ENCODE data around the gene STK31.
"Not testable (repeated sequence)": the region's sequence is repeated elsewhere in the genome, so short reads cannot be mapped to it uniquely, and the experiment has no call there.

The STK31 gene

DNA sequence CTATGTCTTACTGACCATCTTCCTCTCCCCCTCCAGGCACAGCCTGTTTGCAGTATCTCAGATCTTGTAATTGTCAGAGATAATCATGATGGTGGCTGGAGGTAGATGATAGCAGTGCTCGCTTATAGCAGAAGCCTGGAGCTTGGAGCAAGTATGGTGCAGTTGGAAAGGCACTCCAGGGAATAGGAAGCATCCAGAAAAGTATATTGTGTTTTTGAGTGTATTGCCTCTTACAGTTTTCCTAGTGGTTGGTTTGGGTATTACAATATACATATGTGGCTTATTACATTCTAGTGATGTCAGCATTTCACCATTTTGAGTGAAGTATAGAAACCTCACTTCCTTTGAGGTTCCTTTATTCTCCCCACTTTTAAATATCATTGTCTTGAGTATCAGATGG is 101.5 kb downstream of the STK31 start:
- no peak for DNase-seq

- DNase-seq, result not testable (repeated sequence)
Observed at GRCh38 chr7:23828125-23828524, 118.1 kb downstream of the STK31 start.

DNA sequence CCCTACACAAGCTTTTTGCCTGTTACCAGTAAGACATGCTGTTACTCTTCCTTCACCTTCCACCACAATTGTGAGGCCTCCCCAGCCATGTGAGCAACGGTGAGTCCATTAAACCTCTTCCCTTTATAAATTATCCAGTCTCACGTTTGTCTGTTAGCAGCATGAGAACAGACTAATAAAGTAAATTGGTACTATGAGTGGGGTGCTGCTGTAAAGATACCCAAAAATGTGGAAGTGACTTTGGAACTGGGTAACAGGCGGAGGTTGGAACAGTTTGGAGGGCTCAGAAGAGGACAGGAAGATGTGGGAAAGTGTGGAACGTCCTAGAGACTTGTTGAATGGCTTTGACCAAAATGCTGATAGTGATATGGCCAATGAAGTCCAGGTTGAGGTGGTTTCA is 122.7 kb downstream of the STK31 start:
- not testable (repeated sequence) for DNase-seq

- DNase-seq, result no peak
Observed at GRCh38 chr7:23833405-23833804, 123.4 kb downstream of the STK31 start.

DNA sequence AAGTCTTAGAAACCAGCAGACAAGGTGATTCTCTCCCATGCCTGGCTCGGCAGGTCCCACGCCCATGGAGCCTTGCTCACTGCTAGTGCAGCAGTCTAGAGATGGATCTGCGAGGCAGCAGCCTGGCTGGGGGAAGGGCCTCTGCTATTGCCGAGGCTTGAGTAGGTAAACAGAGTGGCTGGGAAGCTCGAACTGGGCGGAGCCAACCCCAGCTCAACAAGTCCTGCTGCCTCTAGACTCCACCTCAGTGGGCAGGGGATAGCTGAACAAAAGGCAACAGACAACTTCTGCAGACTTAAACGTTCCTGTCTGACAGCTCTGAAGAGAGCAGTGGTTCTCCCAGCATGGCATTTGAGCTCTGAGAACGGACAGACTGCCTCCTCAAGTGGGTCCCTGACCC is 134.8 kb downstream of the STK31 start:
- DNase-seq, result not testable (repeated sequence)

DNA sequence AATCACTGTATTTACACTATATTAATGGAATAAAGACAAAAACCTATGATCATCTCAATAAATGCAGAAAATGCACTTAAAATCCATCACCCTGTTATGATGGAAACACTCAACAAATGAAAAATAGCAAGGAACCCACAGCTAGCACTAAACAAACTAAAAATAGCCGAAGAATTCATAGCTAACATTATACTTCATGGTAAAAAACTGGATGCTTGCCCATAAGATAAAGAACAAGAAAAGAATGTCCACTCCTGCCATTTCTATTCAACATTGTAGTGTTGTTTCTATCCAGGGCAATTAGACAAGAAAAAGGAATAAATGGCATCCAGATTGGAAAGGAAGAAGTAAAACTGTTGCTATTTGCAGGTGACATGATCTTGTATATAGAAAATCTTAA is 142.1 kb downstream of the STK31 start:
- no peak for DNase-seq

- DNase-seq, result no peak
Observed at GRCh38 chr7:23852988-23853387, 143.0 kb downstream of the STK31 start.

DNA sequence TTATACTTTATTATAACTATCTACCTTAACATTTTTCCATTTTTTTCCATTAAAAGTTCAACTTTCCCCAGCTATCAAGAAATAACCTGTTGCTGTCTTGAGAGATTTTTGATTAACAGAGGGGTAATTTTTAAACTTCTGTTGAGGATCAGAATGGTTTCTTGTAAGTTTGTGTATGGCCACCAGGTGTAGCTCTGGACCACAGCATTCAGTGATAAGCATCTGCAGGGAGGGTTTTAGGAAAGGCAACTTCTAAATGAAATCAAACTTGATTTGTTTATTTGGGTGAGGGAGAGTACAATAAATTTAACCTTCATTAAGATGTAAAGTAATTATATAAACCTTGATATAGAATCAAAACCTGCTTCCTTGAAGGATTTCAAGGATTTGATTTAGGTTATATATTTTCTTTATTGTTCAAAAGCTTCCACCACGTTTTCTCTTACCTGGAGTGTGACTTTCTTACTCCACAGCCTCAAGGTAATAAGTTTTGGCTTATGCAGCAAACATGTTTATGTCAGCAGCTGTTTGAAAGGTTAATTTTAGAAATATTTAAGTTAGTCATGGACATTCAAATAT is 153.3 kb downstream of the STK31 start:
- peak; percentile 2 to 62 for DNase-seq

DNA sequence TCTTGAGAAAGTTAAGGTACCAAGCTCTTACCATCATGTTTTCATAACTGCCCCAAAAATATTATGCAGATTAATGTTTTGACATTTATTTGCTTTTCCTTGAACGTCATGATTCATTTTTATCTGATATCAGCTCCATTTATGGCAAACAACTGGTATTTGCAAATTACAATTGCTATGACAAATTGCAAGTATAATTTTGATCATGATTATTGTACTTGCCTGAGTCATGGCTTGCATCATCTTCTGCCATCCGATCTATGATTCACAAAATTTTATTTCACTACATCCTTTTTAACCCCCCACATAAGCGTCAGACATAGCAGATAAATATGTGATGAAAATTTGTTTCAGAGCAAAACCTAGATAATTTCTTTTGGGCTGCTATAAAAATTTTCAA is 155.0 kb downstream of the STK31 start:
- DNase-seq, result peak in 1 of 2 experiments; percentile 25

DNA sequence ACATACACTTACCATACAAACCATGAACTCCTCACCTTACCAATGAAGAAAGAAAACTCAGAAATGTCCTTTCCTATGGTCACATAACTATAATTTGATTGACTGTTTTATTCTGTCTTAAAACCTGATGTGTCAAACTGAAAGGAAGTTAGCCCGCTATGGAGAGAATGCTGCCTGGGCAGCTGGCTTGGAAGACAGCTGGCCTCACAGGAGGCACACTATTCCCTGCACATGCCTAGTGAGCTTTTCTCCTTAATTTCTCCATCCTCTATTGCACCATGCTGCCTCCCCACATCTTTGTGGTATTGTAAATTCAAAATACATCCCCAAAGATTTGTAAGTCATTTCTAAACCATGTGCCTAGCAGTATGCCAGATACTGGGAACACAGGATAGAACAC is 163.3 kb downstream of the STK31 start:
- DNase-seq, result no peak

- not testable (repeated sequence) for DNase-seq
Observed at GRCh38 chr7:23876526-23876925, 166.5 kb downstream of the STK31 start.
